HepG2 (cell line): ENCODE data around the gene DIPK1A. TPM values are rescaled to one million over a fixed set of nuclear protein-coding genes. Genes with fewer than 3 reads are reported as not detected.

Experiments used
- ATAC-seq: fragments of 200-7000 bp; cut with Tn5 transposase; 3 replicates; pipeline ENCODE4 v1.9.1; 2020; ENCODE audit warnings: mild to moderate bottlenecking, moderate library complexity
- BruUV-seq: library from RNA; stranded (reverse); fragments of 400-500 nt; replicated peaks from 2 replicates; lab custom pipeline; 2021; lab: Mats Ljungman, UMichigan
- CTCF ChIA-PET: fragments of 300-600 bp; formaldehyde crosslinking; extraction: SDS; loops from one replicate; lab custom pipeline; 2021; ENCODE audit warnings: low total read pairs, inconsistent platforms, low intra/inter-chr PET ratio; lab: Yijun Ruan, JAX
- POLR2A ChIA-PET: fragments of 350-600 bp; sonication (Branson Sonifier 250); formaldehyde crosslinking; loops from one replicate; lab custom pipeline; 2020; ENCODE audit warnings: antibody characterized with exemption, inconsistent platforms; lab: Yijun Ruan, JAX
- DNase-seq: peaks from one replicate; pipeline ENCODE4 v3.0.0-alpha.2; 2015; ENCODE audit warnings: low spot score
- FAIRE-seq: peaks from 3 replicates; lab custom pipeline; 2011; peaks lifted over from hg19 to GRCh38; lab: Jason Lieb, UNC
- H2AFZ ChIP-seq: one replicate; pipeline ENCODE4 v1.6.1; 2011; ENCODE audit warnings: low read length, inconsistent platforms
- H3K27ac ChIP-seq: fragments of 300-600 bp; 3 replicates; pipeline ENCODE4 v1.8.0; 2011; ENCODE audit warnings: mixed run types, mild to moderate bottlenecking, mixed read lengths, low read length, inconsistent platforms; ENCODE audit not compliant: insufficient read depth; ENCODE audit errors: extremely low read length
- H3K27me3 ChIP-seq, 2 experiments: fragments of 200-600 bp in 1 of 2; 2 replicates in 1 of 2; 3 replicates in 1 of 2; pipeline versions ENCODE4 v1.6.0 to v1.8.0; 2011; ENCODE audit warnings: low read length in 2 of 2, mild to moderate bottlenecking in 2 of 2, moderate library complexity in 2 of 2, inconsistent platforms in 1 of 2; ENCODE audit not compliant: insufficient read depth in 2 of 2, control insufficient read depth in 1 of 2
- H3K36me3 ChIP-seq, 2 experiments: fragments of 200-600 bp in 1 of 2; replicated peaks in 1 of 2; 2 replicates in 1 of 2; 3 replicates in 1 of 2; pipeline versions ENCODE4 v1.5.1 to v1.8.0; 2011; ENCODE audit warnings: low read length in 2 of 2, inconsistent platforms in 1 of 2; ENCODE audit not compliant: insufficient read depth in 2 of 2, control insufficient read depth in 1 of 2
- H3K4me1 ChIP-seq: 2 replicates; pipeline ENCODE4 v1.5.1; 2012; ENCODE audit warnings: low read length, inconsistent platforms; ENCODE audit not compliant: insufficient read depth
- H3K4me2 ChIP-seq: 2 replicates; pipeline ENCODE4 v1.6.0; 2011; ENCODE audit warnings: low read depth, low read length, inconsistent platforms
- H3K4me3 ChIP-seq, 3 experiments: fragments of 200-600 bp in 1 of 3; sonication (generic), shearing (Covaris generic) in 1 of 3; replicated peaks in 1 of 3; 2 replicates each; pipeline ENCODE4 v1.5.1; 2011 to 2016; ENCODE audit warnings: low read length in 3 of 3, inconsistent platforms in 2 of 3, low read depth in 2 of 3, mild to moderate bottlenecking in 2 of 3, control low read depth in 1 of 3, mixed read lengths in 1 of 3; ENCODE audit not compliant: insufficient read depth in 1 of 3
- H3K79me2 ChIP-seq: one replicate; pipeline ENCODE4 v1.6.1; 2011; ENCODE audit warnings: low read length, inconsistent platforms; ENCODE audit not compliant: insufficient read depth
- H3K9ac ChIP-seq: 2 replicates; pipeline ENCODE4 v1.6.0; 2011; ENCODE audit warnings: mild to moderate bottlenecking, low read depth, low read length, inconsistent platforms; ENCODE audit not compliant: insufficient read depth
- H3K9me3 ChIP-seq: 2 replicates; pipeline ENCODE4 v1.5.1; 2012; ENCODE audit warnings: mild to moderate bottlenecking, low read length
- H4K20me1 ChIP-seq: 2 replicates; pipeline ENCODE4 v1.6.0; 2011; ENCODE audit warnings: inconsistent platforms, mild to moderate bottlenecking, low read length, moderate library complexity; ENCODE audit not compliant: insufficient read depth
- ATF1 ChIP-seq: IDR thresholded peaks from 2 replicates; pipeline ENCODE4 v1.6.1; 2016; ENCODE audit warnings: mild to moderate bottlenecking, control low read depth
- BCL6 ChIP-seq: IDR thresholded peaks from 2 replicates; pipeline ENCODE4 v1.6.1; 2016; ENCODE audit warnings: missing genetic modification reagents, missing compliant biosample characterization
- CHCHD3 ChIP-seq: sonication (generic); formaldehyde crosslinking; IDR thresholded peaks from 2 replicates; pipeline ENCODE4 v1.8.0; 2022; ENCODE audit warnings: mild to moderate bottlenecking, missing genetic modification reagents, moderate library complexity
- FOSL2 ChIP-seq: sonication (generic); formaldehyde crosslinking; IDR thresholded peaks from 2 replicates; pipeline ENCODE4 v1.4.0; 2020; ENCODE audit warnings: missing genetic modification reagents
- MAFG ChIP-seq: sonication (generic); formaldehyde crosslinking; IDR thresholded peaks from 2 replicates; pipeline ENCODE4 v1.5.1; 2020; ENCODE audit warnings: mild to moderate bottlenecking, missing genetic modification reagents
- POLR2A ChIP-seq, 2 experiments: IDR thresholded peaks; 2 replicates each; pipeline ENCODE4 v1.6.1; 2011; ENCODE audit warnings: low read depth in 2 of 2, low read length in 2 of 2, mild to moderate bottlenecking in 1 of 2, moderate library complexity in 1 of 2; ENCODE audit not compliant: insufficient read depth in 1 of 2
- ZBTB8A ChIP-seq: sonication (generic); formaldehyde crosslinking; IDR thresholded peaks from 2 replicates; pipeline ENCODE4 v1.4.0; 2020; ENCODE audit warnings: mild to moderate bottlenecking, low read depth, missing genetic modification reagents, borderline replicate concordance
- ZNF275 ChIP-seq: sonication (generic); formaldehyde crosslinking; IDR thresholded peaks from 2 replicates; pipeline ENCODE4 v1.8.0; 2022; ENCODE audit warnings: missing genetic modification reagents, mild to moderate bottlenecking, inconsistent platforms, borderline replicate concordance
- ZNF562 ChIP-seq: sonication (generic); formaldehyde crosslinking; IDR thresholded peaks from 2 replicates; pipeline ENCODE4 v1.8.0; 2022; ENCODE audit warnings: missing genetic modification reagents, borderline replicate concordance
- ZNF644 ChIP-seq: IDR thresholded peaks from 2 replicates; pipeline ENCODE4 v1.6.1; 2016; ENCODE audit warnings: low read depth
- WGBS: methylation state at CpG from one replicate; pipeline ENCODE4 v1.1.6; 2017; ENCODE audit warnings: low lambda C conversion rate; 5-methylcytosine and 5-hydroxymethylcytosine counted together
- in situ Hi-C: cut with HindIII; loops from 2 replicates; pipeline ENCODE4 v1.10.0; 2017; ENCODE audit warnings: low pct_unique_long_range_greater_than_20kb; ENCODE audit not compliant: extremely low pct_ligation_motif_present
- intact Hi-C: fragments of 100-400 bp; cut with micrococcal nuclease; formaldehyde crosslinking; loops from one replicate; pipeline ENCODE4 v1.10.0; 2022; ENCODE audit not compliant: unreplicated experiment
- polyA plus RNA-seq, 8 experiments: library from polyadenylated mRNA; depleted of rRNA in 3 of 8; stranded (reverse) in 7 of 8; unstranded in 1 of 8; fragments of >200 nt; fragmentation: Illumina TruSeq in 4 of 8; extraction: Trizol in 4 of 8; gene quantifications; 2 replicates each; pipeline versions ENCODE4 v1.2.1 to v1.2.3, GENCODE V29; 2011 to 2016; ENCODE audit warnings: low read depth in 4 of 8, missing spikeins in 1 of 8, mixed read lengths in 1 of 8; ENCODE audit not compliant: insufficient read depth in 1 of 8
- total RNA-seq, 5 experiments: library from RNA; depleted of rRNA; stranded (reverse); fragments of >200 nt; fragmentation: Illumina TruSeq; extraction: Trizol; gene quantifications; 2 replicates each; pipeline ENCODE4 v1.2.3, GENCODE V29; 2016; ENCODE audit warnings: low read depth in 1 of 5
- TF ChIP-seq, protein P1 (sequence below): sonication (generic); formaldehyde crosslinking; IDR thresholded peaks from 2 replicates; pipeline ENCODE4 v1.8.0; 2022; ENCODE audit warnings: missing genetic modification reagents, low read depth, mild to moderate bottlenecking, borderline replicate concordance

Gene DIPK1A
- total and polyA plus RNA-seq, 2 of the 13 experiments (the other 11 are each of a cell fraction or from before 2014, with no cell fraction given): 8.4 TPM

DNA sequence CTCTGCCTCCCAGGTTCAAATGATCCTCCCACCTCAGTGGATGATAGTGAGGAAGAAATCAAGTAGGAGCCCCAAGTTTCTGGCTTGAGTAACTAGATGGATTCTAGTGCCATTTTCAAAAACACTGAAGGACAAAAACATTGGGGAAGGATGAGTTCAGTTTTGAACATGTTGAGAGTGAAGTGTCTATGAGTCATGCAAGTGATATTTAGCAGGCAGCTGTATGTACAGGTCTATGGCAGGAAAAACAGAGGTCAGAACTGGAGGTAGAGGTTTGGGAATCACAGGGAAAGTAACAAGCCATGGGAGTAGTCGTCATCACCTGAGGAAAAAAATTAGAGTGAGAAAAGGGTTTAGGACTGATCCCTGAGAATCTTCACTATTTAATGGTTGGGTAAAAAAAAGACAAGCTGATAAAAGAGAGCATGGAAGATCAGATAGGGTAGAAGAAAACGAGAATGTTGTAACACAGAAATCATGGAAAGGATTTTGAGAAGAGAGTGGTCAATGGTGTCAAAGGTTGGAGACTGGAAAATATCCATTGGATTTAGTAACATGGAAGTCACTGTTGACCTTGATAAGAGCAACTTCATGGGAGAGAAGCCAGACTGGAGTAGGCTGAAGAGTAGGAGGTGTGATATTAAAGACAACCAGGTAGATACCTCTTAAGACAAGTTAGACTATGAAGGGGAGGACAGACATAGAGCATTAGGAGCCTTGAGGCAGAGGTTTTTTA lies 53.1 kb downstream of the DIPK1A start:
- Histone ChIP-seq H3K27me3 (no peaks in the 10 kb centered on the region), H3K4me1 (peaks cover 29% of the 10 kb centered on the region), H3K79me2 (no peaks in the 10 kb centered on the region), H3K9ac (no peak overlapping the region), H3K4me3 (no peak overlapping the region), H3K4me2 (no peak overlapping the region), H3K36me3 (no peaks in the 10 kb centered on the region), H3K9me3 (no peaks in the 10 kb centered on the region), H2AFZ (no peak overlapping the region), H3K27ac (no peak overlapping the region), H4K20me1 (no peaks in the 10 kb centered on the region; the same call in 1 of the 2 replicates)
- DNase-seq (no peak), FAIRE-seq (no peak), ATAC-seq (no peak; the same call in 2 of the 3 replicates)
- TF ChIP-seq ZBTB8A (CRISPR knock-in tag) (no peak), ATF1 (no peak), ZNF562 (CRISPR knock-in tag) (no peak), MAFG (CRISPR knock-in tag) (no peak), POLR2A (IDR thresholded peaks at IDR 0.05; ENCODE audit: insufficient read depth in 1 of 2, low read depth in 2 of 2, low read length in 2 of 2) (no peak), ZNF644 (CRISPR knock-in tag) (0 out of 2 replicates have a peak, but pooled peaks have one; percentile 5), BCL6 (CRISPR knock-in tag) (no peak), FOSL2 (CRISPR knock-in tag) (peak; percentile 66), CHCHD3 (CRISPR knock-in tag) (no peak), ZNF275 (CRISPR knock-in tag) (no peak)
- TF ChIP-seq, protein P1, sequence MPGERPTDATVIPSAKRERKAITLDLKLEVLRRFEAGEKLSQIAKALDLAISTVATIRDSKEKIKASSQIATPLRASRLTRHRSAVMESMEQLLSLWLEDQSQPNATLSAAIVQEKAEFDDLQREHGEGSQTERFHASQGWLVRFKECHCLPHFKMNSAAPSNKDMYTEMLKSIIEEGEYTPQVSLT (CRISPR knock-in tag): no peak
- POLR2A ChIA-PET: no interaction called here
- 97% methylated on average over 2 of the region's 2 CpGs for WGBS
- CTCF ChIA-PET: no interaction called here
- intact Hi-C loops (no loop called here), in situ Hi-C loops (no loop called here)
- BruUV-seq: no TSS peak
